Esophagus muscularis mucosa (tissue), 4 donors: ENCODE measurements around the gene HNRNPH3. TPM values are rescaled to one million over a fixed set of nuclear protein-coding genes. Genes with fewer than 3 reads are reported as not detected.
"Not testable (repeated sequence)": the region's sequence is repeated elsewhere in the genome, so short reads cannot be mapped to it uniquely, and the experiment has no call there.

Experiments
- DNase-seq: peaks from one replicate; pipeline ENCODE4 v3.0.0-alpha.2; 2017; ENCODE audit errors: extremely low spot score
- H3K27ac ChIP-seq, 4 donors: fragments of 200-600 bp; sonication (generic); replicated peaks in 1 of 4; 1 replicate in 3 of 4; 2 replicates in 1 of 4; pipeline ENCODE4 v1.5.1; 2016 to 2019; ENCODE audit warnings: mild to moderate bottlenecking in 1 of 4
- H3K27me3 ChIP-seq, 4 donors: fragments of 200-600 bp; sonication (generic); one replicate each; pipeline versions ENCODE4 v1.5.1 to v1.6.0; 2016 to 2019
- H3K36me3 ChIP-seq, 4 donors: fragments of 200-600 bp; sonication (generic); one replicate each; pipeline ENCODE4 v1.5.1; 2016 to 2019
- H3K4me1 ChIP-seq, 4 donors: fragments of 200-600 bp; sonication (generic); one replicate each; pipeline ENCODE4 v1.5.1; 2016 to 2019
- H3K4me3 ChIP-seq, 4 donors: fragments of 200-600 bp; sonication (generic); 1 replicate in 2 of 4; 2 replicates in 2 of 4; pipeline ENCODE4 v1.5.1; 2016 to 2019; ENCODE audit warnings: mild to moderate bottlenecking in 4 of 4, moderate library complexity in 1 of 4
- H3K9me3 ChIP-seq, 4 donors: fragments of 200-600 bp; sonication (generic); 1 replicate in 3 of 4; 2 replicates in 1 of 4; pipeline ENCODE4 v1.5.1; 2016 to 2019
- EP300 ChIP-seq: sonication (generic); formaldehyde crosslinking; IDR thresholded peaks from one replicate; pipeline ENCODE4 v1.6.1; 2017; ENCODE audit warnings: antibody characterized with exemption
- POLR2A ChIP-seq: fragments of 450-650 bp; IDR thresholded peaks from one replicate; pipeline ENCODE4 v1.6.1; 2017; ENCODE audit warnings: antibody characterized with exemption, moderate library complexity, mild to moderate bottlenecking, low read depth
- POLR2AphosphoS5 ChIP-seq, 2 donors: sonication (generic); formaldehyde crosslinking; IDR thresholded peaks; one replicate each; pipeline ENCODE4 v1.6.1; 2017; ENCODE audit warnings: antibody characterized with exemption in 2 of 2
- WGBS: methylation state at CpG from one replicate; pipeline ENCODE4 v1.1.5; 2018; 5-methylcytosine and 5-hydroxymethylcytosine counted together
- intact Hi-C: fragments of 100-400 bp; cut with DNase I; formaldehyde crosslinking; loops from one replicate; pipeline ENCODE4 v1.15.1; 2023
- total RNA-seq, 4 donors: library from RNA; depleted of rRNA; stranded (reverse); fragments of >200 nt; gene quantifications; one replicate each; pipeline versions ENCODE4 v1.1.0 to v1.2.1, GENCODE V29; 2016
- TF ChIP-seq, protein P1 (sequence below), 3 experiments: fragments of 200-600 bp in 2 of 3; fragments of 450-650 bp in 1 of 3; sonication (generic) in 2 of 3; IDR thresholded peaks; one replicate each; pipeline ENCODE4 v1.5.1; 2017 to 2019; ENCODE audit warnings: antibody characterized with exemption in 3 of 3, mild to moderate bottlenecking in 2 of 3, moderate library complexity in 1 of 3

HNRNPH3 gene
- total RNA-seq, 4 donors from 2014 or later = 41.3 to 81.8 (median 61.7) TPM

DNA sequence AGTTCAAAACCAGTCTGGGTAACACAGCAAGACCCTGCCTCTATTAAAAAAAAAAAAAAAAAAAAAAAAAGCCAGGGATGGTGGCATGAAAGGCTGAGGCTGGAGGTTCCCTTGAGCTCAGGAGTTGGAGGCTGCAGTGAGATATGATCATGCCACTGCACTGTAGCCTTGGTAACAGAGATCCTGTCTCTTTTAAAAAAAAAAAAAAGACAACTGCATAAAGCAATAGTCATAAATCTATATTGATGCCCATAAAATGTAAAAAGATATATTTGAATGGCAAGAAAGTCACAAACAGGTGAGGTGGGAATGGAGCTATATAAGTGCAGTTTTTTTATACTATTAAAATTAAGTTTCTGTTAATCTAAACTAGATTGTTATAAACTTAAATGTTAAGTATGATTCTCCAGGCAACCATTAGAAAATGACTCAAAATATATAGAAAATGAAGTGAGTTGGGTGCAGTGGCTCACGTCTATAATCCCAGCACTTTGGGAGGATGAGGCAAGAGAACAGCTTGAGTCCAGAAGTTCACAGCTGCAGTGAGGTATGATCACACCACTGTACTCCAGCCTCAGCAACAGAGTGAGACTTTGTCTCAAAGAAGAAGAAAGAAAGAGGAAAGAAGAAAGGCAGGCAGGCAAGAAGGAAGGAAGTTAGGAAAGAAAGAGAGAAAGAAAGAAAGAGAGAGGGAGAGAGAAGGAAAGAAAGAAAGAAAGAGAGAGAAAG lies 13.4 kb upstream of the HNRNPH3 start:
- peaks cover 0 to 14% (median 8%) of the 10 kb centered on the region in 4 donors for H3K9me3 ChIP-seq
- H3K36me3 ChIP-seq = no peaks in the 10 kb centered on the region
- WGBS = 95% methylated on average over 1 of the region's 1 CpG
- no peak for TF ChIP-seq POLR2A
- TF ChIP-seq, protein P1, sequence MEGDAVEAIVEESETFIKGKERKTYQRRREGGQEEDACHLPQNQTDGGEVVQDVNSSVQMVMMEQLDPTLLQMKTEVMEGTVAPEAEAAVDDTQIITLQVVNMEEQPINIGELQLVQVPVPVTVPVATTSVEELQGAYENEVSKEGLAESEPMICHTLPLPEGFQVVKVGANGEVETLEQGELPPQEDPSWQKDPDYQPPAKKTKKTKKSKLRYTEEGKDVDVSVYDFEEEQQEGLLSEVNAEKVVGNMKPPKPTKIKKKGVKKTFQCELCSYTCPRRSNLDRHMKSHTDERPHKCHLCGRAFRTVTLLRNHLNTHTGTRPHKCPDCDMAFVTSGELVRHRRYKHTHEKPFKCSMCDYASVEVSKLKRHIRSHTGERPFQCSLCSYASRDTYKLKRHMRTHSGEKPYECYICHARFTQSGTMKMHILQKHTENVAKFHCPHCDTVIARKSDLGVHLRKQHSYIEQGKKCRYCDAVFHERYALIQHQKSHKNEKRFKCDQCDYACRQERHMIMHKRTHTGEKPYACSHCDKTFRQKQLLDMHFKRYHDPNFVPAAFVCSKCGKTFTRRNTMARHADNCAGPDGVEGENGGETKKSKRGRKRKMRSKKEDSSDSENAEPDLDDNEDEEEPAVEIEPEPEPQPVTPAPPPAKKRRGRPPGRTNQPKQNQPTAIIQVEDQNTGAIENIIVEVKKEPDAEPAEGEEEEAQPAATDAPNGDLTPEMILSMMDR (IDR thresholded peaks at IDR 0.05) = no peak
- no peak for TF ChIP-seq POLR2AphosphoS5 (IDR thresholded peaks at IDR 0.05)
- no peaks in the 10 kb centered on the region for H3K27me3 ChIP-seq
- intact Hi-C loops = no loop called here
- no peak for DNase-seq
- H3K4me1 ChIP-seq = no peaks in the 10 kb centered on the region
- H3K4me3 ChIP-seq = no peak overlapping the region
- H3K27ac ChIP-seq = no peak overlapping the region

DNA sequence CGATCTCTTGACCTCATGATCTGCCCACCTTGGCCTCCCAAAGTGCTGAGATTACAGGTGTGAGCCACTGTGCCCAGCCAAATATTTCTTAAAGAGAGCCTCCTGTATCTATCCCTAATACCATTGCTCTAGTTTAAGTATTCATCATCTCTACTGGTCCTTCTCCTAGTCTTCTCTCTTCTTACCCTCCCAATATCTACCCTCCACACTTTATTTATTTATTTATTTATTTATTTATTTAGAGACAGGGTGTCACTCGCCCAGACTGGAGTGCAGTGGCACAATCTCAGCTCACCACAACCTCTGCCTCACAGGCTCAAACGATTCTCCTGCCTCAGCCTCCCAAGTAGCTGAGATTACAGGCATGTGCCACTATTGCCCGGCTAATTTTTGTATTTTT lies 7.5 kb upstream of the HNRNPH3 start:
- DNase-seq, H3K4me3 ChIP-seq, H3K27ac ChIP-seq, H3K9me3 ChIP-seq, intact Hi-C loops, H3K36me3 ChIP-seq, H3K27me3 ChIP-seq: not testable (repeated sequence)
- H3K4me1 ChIP-seq = peaks cover 10 to 19% (median 17%) of the 10 kb centered on the region in 4 donors
- 95% methylated on average over 4 of the region's 4 CpGs for WGBS

DNA sequence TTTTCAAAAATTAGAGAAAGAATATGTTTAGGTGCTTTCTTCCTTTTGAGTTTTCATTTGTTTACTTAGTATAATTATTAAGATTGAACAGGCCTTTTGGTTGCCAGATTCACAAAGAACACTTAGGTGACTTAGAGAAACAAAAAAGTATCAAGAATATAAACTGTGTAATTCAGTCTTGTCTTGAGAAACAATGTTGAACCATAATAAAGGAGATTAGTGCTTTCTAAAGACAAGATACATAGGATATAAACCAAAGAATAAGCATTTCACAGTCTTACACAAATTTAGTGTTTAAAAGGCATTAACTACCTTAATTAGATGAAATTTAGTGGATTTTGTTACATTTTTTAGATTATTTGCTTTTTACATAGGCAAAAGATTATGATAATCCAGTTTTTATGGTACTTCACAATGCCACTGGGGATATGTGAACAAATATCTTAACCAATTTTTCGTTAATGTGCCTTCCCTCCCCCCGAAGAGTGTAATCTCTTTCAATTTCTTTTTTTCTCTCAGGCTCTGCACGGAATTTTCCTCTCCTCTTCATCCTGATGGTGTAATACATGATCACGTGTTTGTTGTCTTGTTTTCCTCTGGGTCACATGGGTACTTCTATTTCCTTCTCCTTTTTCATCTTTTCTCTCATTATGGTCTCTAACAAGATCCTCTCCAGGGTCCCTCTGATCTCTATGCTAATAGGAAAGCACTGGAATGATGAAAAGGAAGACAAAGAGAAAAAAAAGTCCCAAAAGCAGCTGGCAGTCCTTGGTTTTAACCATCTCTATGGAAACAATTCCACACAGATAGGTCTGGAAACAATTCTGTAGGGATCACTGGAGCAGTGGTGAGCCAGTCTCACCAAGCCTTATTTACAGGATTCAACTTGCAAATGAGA lies 3.7 kb upstream of the HNRNPH3 start:
- H3K9me3 ChIP-seq = no peaks in the 10 kb centered on the region
- H3K36me3 ChIP-seq = no peaks in the 10 kb centered on the region
- H3K27ac ChIP-seq = peak overlapping the region; percentile 62 to 99 (median 82)
- intact Hi-C loops = no loop called here
- 34% methylated on average over 4 of the region's 4 CpGs for WGBS
- DNase-seq = no peak
- H3K4me1 ChIP-seq = peaks cover 10 to 33% (median 27%) of the 10 kb centered on the region in 4 donors
- H3K4me3 ChIP-seq = peak overlapping the region in 3 of 4 donors; percentile 2 to 36 (median 18)
- no peaks in the 10 kb centered on the region for H3K27me3 ChIP-seq
- TF ChIP-seq EP300 (no peak), POLR2AphosphoS5 (IDR thresholded peaks at IDR 0.05) (peak in 1 of 2 donors; percentile 18)

DNA sequence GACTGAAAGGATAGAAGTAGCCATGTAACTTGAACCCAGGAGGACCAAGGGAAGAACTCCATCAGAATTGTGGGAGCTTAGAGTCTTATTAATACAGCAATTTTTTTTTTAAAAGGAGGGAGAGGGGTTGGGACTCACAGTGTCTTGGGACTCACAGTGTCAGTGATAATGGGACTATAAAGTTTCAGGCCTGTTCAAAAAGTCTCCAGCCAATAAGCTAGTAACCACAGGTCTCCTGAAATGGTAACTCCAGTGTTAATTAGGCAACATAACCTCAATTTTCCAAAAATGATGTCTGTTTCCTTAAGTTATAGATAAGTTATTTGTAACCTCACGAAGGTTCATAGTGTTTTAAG lies 2.4 kb upstream of the HNRNPH3 start:
- H3K27ac ChIP-seq = peak overlapping the region; percentile 62 to 100 (median 99)
- intact Hi-C loops = no loop called here

DNA sequence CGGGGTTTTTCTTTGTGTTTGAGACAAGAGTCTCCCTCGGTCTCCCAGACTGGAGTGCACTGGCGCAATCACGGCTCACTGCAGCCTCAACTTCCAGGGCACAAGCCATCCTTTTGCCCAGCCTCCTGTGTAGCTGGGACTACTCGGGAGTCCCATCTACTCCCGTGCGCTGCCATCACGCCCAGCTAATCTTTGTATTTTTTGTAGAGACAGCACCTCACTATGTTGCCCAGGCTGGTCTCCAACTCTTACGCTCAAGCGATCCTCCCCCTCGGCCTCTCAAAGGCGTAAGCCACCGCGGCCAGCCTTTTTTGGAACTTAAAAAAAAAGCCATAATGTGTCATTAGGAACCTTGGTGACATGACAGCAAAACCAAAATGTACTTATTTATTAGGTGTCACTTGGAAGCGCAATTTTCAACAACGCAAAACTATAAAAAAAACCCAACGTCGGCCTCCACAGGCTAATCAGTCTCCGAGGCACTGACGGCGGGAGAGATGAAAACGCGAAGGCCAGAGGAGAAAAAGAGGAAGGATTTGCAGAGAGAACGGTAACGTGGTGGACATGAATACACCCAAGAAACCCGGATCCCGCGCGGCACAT lies 911 bp upstream of the HNRNPH3 start:
- Histone ChIP-seq H3K36me3 (no peaks in the 10 kb centered on the region), H3K27me3 (no peaks in the 10 kb centered on the region), H3K4me3 (peak overlapping the region; percentile 92 to 98 (median 94)), H3K4me1 (peaks cover 29 to 55% (median 49%) of the 10 kb centered on the region in 4 donors), H3K27ac (peak overlapping the region; percentile 98 to 100 (median 99)), H3K9me3 (no peaks in the 10 kb centered on the region)
- TF ChIP-seq POLR2AphosphoS5 (IDR thresholded peaks at IDR 0.05) (no peak), POLR2A (no peak), EP300 (no peak)
- TF ChIP-seq, protein P1 (IDR thresholded peaks at IDR 0.05) = no peak
- no peak for DNase-seq
- intact Hi-C loops = no loop called here
- 24% methylated on average over 23 of the region's 29 CpGs for whole genome bisulfite sequencing

More for the DNA sequence above, 2.4 kb upstream of the HNRNPH3 start:
- no peaks in the 10 kb centered on the region for H3K27me3 ChIP-seq
- no peak for TF ChIP-seq POLR2A
- TF ChIP-seq POLR2AphosphoS5 (IDR thresholded peaks at IDR 0.05) = no peak
- H3K36me3 ChIP-seq = no peaks in the 10 kb centered on the region
- no peak for DNase-seq
- no peaks in the 10 kb centered on the region for H3K9me3 ChIP-seq
- H3K4me3 ChIP-seq = no peak overlapping the region
- WGBS = 93% methylated on average over 1 of the region's 1 CpG
- peaks cover 15 to 40% (median 34%) of the 10 kb centered on the region in 4 donors for H3K4me1 ChIP-seq
